NCI-H1436 (cell line): ENCODE data around the gene STYX.
"Not testable (repeated sequence)": the region's sequence is repeated elsewhere in the genome, so short reads cannot be mapped to it uniquely, and the experiment has no call there.

Experiments used
- DNase-seq: peaks from one replicate; lab custom pipeline; 2025; lab: John Stamatoyannopoulos, UW

Gene STYX

DNA sequence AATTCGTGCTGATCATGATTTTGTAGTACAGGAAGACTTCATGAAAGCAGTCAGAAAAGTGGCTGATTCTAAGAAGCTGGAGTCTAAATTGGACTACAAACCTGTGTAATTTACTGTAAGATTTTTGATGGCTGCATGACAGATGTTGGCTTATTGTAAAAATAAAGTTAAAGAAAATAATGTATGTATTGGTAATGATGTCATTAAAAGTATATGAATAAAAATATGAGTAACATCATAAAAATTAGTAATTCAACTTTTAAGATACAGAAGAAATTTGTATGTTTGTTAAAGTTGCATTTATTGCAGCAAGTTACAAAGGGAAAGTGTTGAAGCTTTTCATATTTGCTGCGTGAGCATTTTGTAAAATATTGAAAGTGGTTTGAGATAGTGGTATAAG, 2.5 kb upstream of the STYX start:
- DNase-seq = not testable (repeated sequence)

DNA sequence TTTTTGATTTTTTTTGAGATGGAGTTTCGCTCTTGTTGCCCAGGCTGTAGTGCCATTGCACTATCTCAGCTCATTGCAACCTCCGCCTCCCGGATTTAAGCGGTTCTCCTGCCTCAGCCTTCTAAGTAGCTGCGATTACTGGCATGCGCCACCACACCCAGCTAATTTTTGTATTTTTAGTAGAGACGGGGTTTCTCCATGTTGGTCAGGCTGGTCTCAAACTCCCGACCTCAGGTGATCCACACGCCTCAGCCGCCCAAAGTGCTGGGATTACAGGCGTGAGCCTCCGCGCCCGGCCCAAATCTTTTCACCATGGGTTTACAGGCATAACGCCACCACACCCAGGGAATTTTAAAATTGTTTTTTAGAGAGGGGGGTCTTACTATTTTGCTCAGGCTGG, 931 bp upstream of the STYX start:
- not testable (repeated sequence) for DNase-seq

DNA sequence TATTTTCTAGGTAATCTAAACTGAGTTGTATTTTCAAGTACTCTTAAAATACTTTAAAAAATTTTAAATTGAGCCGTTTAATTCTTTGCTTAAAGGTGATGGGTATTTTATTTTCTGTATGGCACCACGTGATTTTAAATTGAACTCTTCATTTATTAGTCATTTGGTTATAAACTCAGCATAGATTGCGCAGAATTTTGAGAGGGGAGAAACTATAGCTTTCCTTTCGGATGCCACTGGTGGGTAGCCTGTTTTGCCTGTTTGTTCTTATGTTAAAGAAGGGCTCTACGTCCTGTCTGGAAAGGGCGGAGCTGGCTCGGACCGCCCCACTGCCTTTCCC, 411 bp upstream of the STYX start:
- no peak for DNase-seq

DNA sequence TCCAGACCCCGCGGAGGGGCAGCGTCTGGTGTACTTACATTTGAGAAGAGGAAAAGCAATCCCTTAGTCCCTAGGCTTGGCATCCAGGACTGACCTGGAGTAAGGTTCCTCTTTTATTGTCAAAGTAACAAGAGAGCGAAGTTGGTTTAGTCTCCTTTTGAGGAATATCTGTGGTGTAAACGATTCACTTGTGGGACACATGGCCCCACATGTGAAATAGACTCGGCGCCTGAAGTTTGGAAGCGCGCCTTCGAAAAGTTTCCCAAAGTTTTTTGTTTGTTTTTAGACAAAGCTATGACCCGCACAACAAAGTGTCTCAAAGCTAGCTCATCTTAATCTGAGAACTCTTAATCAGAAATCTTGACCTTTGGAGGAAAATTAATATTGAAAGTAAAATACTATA, 744 bp downstream of the STYX start:
- no peak for DNase-seq

DNA sequence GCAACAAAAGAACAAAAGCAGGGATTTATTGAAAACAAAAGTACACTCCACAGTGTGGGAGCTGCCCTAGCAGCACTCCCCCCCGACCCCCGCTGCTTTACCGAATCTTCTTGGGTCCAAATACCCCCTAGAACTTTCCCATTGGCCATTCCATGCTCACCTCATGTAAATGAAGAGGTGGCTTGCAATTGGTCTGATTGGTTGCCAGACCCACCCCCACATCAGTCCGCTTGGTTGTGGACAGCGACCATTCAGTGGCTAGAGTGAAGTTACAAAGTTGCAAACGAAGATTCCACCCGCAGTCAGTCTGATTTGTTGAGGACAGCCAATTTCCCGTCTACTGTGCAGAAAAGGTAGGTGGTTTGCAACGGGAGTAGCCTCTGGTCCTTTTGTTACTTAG, 3.9 kb downstream of the STYX start:
- no peak for DNase-seq

DNA sequence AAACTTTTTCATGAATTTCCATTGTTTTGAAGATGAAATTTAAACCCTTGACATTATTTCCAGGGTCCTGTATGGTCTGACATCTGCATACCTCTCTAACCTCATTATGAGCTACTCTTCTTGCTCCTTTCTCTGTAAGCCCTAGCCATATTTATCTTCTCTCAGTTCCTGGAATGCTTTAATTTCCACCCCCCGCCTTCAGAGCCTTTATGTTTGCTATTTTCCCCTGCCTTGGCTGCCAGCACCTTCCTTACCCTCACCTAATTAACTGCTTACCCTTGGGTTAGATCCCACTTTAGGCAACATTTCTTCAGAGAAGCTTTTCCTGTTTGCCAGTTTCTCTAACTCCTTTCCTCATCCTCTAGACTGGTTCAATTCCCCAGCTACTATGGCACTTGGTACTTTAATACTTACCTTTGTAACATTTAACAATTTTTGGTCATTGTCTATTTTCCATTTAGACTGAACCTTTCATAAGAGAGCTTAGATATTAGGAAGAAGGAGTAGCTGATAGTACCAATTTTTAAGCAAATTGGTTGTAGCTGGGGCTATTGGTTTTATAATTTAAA, 6.0 kb downstream of the STYX start:
- DNase-seq = no peak

DNA sequence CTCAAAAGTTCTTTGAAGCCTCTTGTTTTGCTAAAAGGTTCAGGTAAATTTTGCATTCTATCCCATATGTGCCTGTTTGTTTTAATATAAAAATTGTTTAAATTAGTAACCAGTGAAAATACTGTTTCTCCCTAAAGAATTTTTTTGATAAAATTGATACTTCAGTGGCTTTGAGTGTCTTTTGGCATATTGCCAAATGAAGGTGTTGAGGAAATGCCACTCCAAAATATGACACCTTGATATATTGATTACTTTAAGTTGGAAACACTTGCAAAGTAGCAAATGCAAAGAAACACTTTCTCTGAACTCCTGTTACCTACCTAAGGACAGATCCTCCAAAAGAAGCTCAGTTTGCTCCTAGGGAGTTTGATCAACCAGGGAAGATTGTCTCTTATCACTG, 8.4 kb downstream of the STYX start:
- DNase-seq = no peak

DNA sequence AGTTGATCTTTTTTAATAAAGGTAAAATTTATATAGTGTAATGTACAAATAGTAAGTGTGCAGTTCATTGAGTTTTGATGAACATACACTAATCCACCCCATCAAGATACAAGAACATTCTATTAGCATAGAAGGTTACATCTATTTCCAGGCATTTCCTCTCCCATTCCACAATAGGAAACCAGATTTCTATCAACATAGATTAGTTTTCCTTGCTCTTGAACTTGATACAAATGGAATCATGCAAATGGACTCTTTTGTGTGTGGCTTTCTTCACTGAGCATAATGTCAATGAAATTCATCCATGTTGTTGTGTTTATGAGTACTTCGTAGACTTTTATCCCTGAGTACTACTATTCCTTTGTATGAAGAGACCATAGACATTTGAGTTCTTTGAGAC, 10.8 kb downstream of the STYX start:
- DNase-seq = no peak

DNA sequence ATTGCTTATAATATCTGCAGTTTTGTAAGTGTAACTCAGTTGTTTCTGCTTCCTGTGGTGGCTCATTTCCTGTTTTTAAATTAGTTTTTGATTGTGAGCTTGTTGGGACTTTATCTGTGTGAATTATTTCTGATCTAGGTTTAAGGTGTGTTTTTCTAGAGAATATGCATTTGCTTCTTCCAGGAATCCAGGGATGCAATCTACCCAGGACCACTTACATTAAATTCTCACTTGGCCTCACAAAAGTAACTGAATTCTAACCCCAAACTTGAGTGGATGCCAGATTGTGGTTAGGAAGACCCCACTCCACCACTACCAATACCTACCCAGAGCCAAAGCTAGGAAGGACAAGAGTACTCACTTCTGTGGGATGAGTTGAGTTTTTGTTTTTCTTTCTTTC, 11.9 kb downstream of the STYX start:
- DNase-seq = no peak

DNA sequence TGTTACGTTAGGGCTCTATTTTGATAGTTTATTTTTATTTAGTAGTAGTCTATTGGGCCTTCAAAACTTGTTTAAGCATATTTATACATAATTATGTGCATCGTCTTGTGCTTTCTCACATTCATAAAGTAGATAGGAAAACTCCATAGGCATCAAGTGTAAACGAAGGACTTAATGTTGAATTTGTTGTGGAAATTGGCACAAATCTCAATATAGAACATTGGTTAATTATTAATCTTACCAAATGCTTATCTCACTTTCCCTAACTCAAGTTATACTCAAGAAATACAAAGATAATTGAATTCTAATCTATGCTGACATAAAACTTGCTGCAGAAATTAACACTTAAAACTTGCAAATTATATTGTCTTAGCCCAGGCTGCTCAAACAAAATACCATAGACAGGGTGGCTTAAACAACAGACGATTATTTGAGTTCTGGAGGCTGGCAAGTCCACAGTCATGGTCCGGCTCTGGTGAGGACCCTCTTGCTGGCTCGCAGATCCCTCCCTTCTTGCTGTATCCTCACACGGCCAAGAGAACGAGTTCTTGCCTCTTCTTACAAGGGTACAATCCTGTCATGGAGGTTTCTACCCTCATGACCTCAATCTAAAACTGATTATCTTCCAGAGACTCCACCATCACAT, 18.8 kb downstream of the STYX start:
- DNase-seq = no peak

DNA sequence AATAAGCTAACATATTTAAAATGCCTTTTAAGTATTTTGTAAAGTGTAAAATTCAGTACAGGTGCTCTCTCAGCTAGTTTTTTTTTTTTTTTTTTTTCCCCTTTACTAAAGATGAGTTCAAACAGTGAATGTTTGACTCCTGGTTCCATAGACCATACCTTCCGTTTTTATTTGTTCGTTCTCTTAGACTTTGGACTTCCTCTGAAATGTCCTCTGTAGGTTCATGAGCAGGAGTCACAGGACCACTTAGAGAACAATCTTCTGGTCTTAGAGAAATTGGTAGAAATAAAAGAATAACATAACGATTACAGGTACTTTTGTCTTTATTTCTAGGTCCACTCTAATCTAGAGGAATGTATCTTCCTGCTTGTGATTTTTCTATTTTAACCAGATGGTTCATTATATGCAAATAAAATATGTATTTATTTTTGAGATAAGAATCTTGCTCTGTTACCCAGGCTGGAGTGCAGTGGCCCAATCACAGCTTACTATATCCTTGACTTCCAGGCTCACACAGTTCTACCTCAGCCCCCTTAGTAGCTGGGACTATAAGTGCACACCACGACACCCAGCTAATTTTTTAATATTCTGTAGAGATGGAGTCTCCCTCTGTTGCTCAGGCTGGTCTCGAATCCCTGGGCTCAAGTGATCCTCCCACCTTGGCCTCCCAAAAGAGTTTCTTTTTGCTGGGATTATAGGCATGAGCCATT, 25.8 kb downstream of the STYX start:
- no peak for DNase-seq

DNA sequence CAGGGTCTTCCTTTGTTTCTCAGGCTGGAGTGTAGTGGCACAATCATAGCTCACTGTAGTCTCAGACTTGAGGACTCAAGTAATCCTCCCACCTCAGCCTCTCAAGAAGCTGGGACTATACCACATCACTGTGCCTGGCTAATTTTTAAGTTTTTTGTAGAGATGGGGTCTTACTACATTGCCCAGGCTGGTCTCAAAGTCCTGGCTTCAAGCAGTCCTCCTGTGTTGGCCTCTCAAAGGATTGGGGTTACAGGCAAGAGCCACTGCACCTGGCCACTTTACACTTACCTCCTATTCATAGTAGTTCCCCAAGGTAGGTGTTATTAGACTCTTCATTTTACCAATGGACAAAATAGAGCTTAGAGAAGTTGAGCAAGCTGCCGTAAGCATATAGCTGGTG, 29.2 kb downstream of the STYX start:
- no peak for DNase-seq

DNA sequence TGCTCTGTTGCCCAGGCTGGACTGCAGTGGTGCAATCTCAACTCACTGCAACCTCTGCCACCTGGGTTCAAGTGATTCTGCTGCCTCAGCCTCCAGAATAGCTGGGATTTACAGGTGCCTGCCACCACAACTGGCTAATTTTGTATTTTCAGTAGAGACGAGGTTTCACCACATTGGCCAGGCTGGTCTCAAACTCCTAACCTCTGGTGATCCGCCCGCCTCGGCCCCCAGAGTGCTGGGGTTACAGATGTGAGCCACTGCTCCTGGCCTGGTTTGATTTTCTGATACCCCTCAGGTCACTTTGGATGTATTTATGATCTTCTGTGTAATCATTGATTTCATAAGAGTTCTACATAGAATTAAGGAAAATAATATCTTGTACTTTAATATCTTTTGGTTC, 33.0 kb downstream of the STYX start:
- DNase-seq = not testable (repeated sequence)

DNA sequence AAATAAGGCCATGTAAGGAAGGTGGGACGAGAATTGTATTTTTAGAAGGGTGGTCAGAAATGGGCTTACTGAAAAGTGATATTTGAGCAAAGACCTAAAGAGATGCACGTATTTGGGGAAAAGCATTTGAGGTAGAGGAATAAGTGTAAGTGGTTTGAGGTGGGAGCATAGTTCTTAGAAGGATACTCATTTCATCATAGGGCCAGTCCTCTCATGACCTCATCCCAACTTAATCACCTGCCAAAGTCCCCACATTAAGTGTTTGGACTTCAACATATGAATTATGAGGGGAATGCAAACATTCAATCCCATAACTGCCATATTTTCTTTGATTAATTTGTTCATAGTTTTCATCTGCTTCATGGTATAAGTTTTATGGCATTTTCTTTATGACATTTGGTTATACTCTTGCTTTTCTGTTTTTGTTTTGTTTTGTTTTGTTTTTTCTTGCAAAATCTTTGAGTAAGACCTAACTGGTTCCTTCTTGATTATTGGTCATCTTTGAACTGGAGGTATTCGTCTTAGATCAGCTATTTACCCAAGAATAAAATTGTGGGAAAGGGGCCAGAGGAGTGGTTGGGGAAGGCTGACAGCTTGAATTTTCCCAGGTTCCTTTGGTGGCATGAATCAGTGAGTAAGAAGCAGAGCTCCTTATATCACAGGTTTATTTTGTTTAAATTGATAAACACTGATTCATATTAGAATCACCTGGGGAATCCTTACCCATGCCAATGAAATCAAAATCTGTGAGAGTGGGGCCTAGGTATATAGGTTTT, 37.3 kb downstream of the STYX start:
- DNase-seq = no peak

DNA sequence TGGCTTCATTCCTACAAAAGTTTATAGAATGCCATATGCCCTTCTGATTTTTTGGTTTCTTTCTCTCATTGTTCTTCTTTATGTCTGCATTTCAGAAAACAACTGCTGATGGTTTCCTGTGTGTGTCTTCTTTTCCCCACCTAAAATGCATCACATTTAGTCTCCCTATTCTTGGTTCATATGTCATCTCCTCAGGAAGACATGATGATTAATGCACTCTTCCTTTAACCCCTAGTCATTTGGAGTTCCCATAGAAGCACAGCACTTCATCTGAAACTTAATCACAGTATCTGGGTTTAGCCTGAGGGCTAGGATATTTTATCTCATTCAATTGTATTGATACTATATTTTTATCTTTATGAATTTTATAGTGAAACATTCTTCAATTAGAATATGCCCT, 39.9 kb downstream of the STYX start:
- DNase-seq = no peak

DNA sequence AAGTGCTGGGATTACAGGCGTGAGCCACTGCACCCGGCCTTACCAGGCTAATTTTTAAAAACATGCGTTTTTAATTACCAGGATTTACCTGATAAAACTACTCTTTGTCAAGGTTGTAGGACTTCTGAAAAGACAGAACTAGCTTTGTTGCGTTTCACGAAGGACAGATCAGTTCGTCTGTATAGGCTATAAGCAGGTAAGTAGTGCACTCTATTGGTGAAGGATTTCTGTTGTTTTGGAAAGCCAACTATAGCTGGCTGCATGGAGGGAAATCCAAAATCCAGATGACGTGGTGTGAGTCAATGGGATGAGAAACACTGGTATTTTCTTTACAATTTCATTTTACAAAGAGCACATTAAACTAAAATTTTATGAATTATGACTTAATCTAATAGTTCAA, 46.9 kb downstream of the STYX start:
- no peak for DNase-seq

DNA sequence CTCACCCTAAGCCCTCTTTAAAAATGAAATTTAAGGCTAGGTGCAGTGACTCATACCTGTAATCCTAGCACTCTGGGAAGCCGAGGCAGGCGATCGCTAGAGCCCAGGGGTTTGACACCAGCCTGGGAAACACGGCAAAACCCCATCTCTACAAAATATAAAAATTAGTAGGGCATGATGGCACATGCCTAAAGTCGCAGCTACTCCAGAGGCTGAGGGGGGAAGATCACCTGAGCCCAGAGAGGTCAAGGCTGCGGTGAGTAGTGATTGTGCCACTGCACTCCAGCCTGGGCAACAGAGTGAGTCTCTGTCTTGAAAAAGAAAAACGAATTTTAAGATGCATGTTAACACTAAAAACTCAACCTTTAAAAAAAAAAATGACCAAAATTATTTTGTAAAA, 48.7 kb downstream of the STYX start:
- DNase-seq = no peak

DNA sequence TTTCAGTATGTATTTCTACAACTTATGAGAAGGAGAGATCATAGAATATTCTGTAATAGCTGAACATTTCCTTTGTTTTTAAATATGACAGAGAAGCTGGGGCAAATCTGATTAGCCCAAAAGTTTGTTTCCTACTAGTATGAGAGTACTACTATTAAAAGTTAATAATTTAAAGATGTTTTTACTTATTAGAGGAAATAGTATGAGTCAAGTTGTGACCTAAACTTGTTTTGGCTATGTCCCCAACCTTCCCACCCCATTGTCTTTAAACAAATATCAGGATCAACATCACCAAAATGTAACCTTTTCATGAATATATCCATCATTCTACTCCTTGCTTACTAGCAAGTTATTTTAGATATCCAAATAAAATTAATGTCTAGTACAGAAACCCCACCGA, 50.9 kb downstream of the STYX start:
- no peak for DNase-seq

DNA sequence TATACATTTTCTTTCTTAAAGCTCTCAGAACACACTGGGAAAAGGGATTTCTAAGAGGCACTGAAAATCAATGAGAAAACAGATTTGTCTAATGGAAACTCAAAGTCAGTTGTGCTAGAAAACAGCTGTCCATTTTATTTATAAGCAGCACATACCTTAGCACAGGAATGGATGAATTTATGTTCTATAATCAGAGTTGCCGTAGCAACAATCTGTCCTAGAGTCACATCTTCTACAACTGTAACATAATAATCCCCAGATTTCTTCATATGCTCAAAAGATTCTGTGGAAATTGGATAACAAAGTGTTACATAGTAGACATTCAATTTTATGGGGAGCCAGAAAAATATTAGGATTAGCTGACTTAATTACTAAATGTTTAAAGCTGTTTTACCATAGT, 51.7 kb downstream of the STYX start:
- DNase-seq = no peak

DNA sequence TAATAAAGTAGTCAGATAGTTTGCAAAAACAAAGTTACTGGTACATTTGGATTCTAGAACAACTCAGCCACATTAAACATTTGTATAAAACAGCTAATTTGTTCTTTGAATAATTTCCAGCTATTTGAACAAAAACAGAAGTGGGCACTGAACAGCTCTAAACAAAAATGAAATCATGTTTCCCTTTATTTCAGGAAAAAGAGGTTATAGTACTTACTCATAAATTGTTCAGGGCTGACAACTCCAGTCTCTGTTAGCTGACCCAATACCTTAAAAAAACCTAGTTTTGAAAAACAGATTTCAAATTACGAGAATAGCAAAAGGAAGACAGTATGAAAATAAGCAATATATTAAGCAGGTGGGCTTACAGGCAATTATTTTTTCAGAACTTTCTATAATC, 53.2 kb downstream of the STYX start:
- no peak for DNase-seq

DNA sequence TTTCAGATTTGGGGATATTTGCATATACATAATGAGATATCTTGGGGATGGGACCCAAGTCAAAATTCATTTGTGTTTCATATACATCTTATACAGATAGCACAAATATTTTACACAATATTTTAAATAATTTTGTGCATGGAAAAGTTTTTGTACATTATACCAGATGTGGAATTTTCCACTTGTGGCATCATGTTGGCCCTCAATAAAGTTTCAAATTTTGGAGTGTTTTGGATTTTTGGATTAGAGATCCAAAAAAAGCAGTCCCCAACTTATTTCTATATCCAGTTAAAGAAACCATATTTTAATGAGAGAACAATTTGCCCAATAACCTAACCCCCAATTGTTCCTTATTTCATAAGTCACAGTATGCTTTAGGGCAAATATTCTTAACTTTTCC, 56.9 kb downstream of the STYX start:
- DNase-seq = no peak

DNA sequence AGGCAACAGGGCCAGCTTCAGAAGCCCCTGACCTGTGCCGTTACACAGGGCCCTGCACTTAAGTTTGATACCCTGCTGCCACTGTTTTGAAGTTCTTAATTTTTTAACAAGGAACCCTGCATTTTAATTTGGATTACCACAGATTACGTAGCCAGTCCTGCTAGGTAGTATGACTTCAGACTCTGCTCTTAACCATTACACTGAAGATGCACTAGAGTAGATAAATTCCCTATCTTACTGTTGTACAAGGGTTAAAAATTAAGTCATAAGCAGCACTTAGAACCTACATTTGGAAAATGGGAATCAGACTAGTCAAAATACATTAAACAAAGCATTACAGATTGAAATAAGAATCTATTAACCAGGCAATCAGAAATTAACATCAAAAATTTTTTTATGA, 59.2 kb downstream of the STYX start:
- DNase-seq = no peak
